NCI-H82 treated with DMSO at 0.1 percent for 48 hours (cell line): ENCODE data around the gene CLK3.
A peak's percentile ranks its signal among the peaks of the same experiment; 100 is the strongest.
"Not testable (repeated sequence)": the region's sequence is repeated elsewhere in the genome, so short reads cannot be mapped to it uniquely, and the experiment has no call there.

Experiments used
- DNase-seq: peaks from one replicate; lab custom pipeline; 2025; ENCODE audit not compliant: unreplicated experiment; lab: John Stamatoyannopoulos, UW

The CLK3 gene

GRCh38 chr15:74620636-74621545 is 5.3 kb downstream of the CLK3 start:
- DNase-seq: peak; percentile 41

GRCh38 chr15:74621546-74621920 is 5.9 kb downstream of the CLK3 start:
- DNase-seq: no peak

- DNase-seq: no peak
Measured at GRCh38 chr15:74621936-74622335, 6.3 kb downstream of the CLK3 start.

- DNase-seq: no peak
Measured at GRCh38 chr15:74622758-74623157, 7.1 kb downstream of the CLK3 start.

- DNase-seq: no peak
Measured at GRCh38 chr15:74624020-74624602, 8.5 kb downstream of the CLK3 start.

- no peak for DNase-seq
Measured at GRCh38 chr15:74625693-74626092, 10.1 kb downstream of the CLK3 start.

- no peak for DNase-seq
Measured at GRCh38 chr15:74626336-74626735, 10.7 kb downstream of the CLK3 start.

- DNase-seq: no peak
Measured at GRCh38 chr15:74626752-74627692, 11.4 kb downstream of the CLK3 start.

GRCh38 chr15:74627766-74628165 is 12.1 kb downstream of the CLK3 start:
- no peak for DNase-seq

GRCh38 chr15:74628199-74628598 is 12.6 kb downstream of the CLK3 start:
- no peak for DNase-seq

GRCh38 chr15:74628949-74629348 is 13.3 kb downstream of the CLK3 start:
- no peak for DNase-seq

GRCh38 chr15:74629696-74630095 is 14.1 kb downstream of the CLK3 start:
- not testable (repeated sequence) for DNase-seq

GRCh38 chr15:74630284-74631086 is 14.8 kb downstream of the CLK3 start:
- no peak for DNase-seq

GRCh38 chr15:74631087-74631385 is 15.4 kb downstream of the CLK3 start:
- no peak for DNase-seq

GRCh38 chr15:74631408-74631807 is 15.8 kb downstream of the CLK3 start:
- no peak for DNase-seq

- peak; percentile 10 for DNase-seq
Measured at GRCh38 chr15:74631935-74632560, 16.4 kb downstream of the CLK3 start.

- DNase-seq: no peak
Measured at GRCh38 chr15:74632601-74633000, 17.0 kb downstream of the CLK3 start.

GRCh38 chr15:74633781-74634180 is 18.1 kb downstream of the CLK3 start:
- no peak for DNase-seq

- DNase-seq: peak; percentile 13
Measured at GRCh38 chr15:74635228-74635627, 19.6 kb downstream of the CLK3 start.

GRCh38 chr15:74636984-74637383 is 21.3 kb downstream of the CLK3 start:
- no peak for DNase-seq
